Stimulated activated CD8-positive, alpha-beta memory T cell treated with anti-CD3 and anti-CD28 coated beads, Interleukin-7, amount 100 ng/mL, for 48 hours (primary cell): ENCODE results near the gene CD151.

Experiments used
- DNase-seq, 2 donors: peaks; one replicate each; pipeline ENCODE4 v3.0.0-alpha.2; 2020; ENCODE audit warnings: low read depth in 1 of 2; ENCODE audit errors: extremely low read depth in 1 of 2

Gene CD151

GRCh38 chr11:832529-833113 is at the start of gene CD151:
Gene CD151, plus strand, starts transcription at chr11:832952. Its CDS starts 3,118 bp downstream, at chr11:836070.
- no peak for DNase-seq

GRCh38 chr11:783581-784015 is 49.2 kb upstream of the CD151 start:
- no peak for DNase-seq

GRCh38 chr11:786235-787083 is 46.3 kb upstream of the CD151 start:
- no peak for DNase-seq

GRCh38 chr11:787084-787675 is 45.6 kb upstream of the CD151 start:
- DNase-seq: no peak

GRCh38 chr11:788009-788640 is 44.6 kb upstream of the CD151 start:
- no peak for DNase-seq

GRCh38 chr11:788953-789940 is 43.5 kb upstream of the CD151 start:
- no peak for DNase-seq

GRCh38 chr11:789943-790342 is 42.8 kb upstream of the CD151 start, which contains the start of gene CEND1:
Gene CEND1, minus strand, starts transcription at chr11:790090. Its CDS starts 1,514 bp downstream, at chr11:788576.
- DNase-seq: no peak

GRCh38 chr11:790721-791564 is 41.8 kb upstream of the CD151 start:
- no peak for DNase-seq

- no peak for DNase-seq
Observed at GRCh38 chr11:791658-792534, 40.9 kb upstream of the CD151 start.

GRCh38 chr11:792535-792821 is 40.3 kb upstream of the CD151 start:
- no peak for DNase-seq

GRCh38 chr11:792873-793272 is 39.9 kb upstream of the CD151 start:
- DNase-seq: no peak

- no peak for DNase-seq
Observed at GRCh38 chr11:793556-793955, 39.2 kb upstream of the CD151 start.

- DNase-seq: no peak
Observed at GRCh38 chr11:794013-794765, 38.6 kb upstream of the CD151 start.

- no peak for DNase-seq
Observed at GRCh38 chr11:794766-795633, 37.8 kb upstream of the CD151 start.

- DNase-seq: peak; percentile 75 to 89
Observed at GRCh38 chr11:795634-796564, 36.9 kb upstream of the CD151 start.
